Sigmoid colon (tissue), 4 donors: Measurements from ENCODE around the gene LIPH.

ENCODE experiments used
- CTCF ChIP-seq, 4 experiments: fragments of 450-650 bp in 3 of 4; fragments of 200-600 bp in 1 of 4; IDR thresholded peaks; one replicate each; pipeline ENCODE4 v1.5.1; 2016 to 2019; ENCODE audit warnings: antibody characterized with exemption in 4 of 4, mild to moderate bottlenecking in 3 of 4, moderate library complexity in 2 of 4
- EP300 ChIP-seq, 4 donors: sonication (generic); formaldehyde crosslinking; IDR thresholded peaks; one replicate each; pipeline ENCODE4 v1.6.1; 2017; ENCODE audit warnings: antibody characterized with exemption in 4 of 4
- POLR2A ChIP-seq, 2 donors: fragments of 450-650 bp; IDR thresholded peaks; one replicate each; pipeline ENCODE4 v1.6.1; 2016; ENCODE audit warnings: antibody characterized with exemption in 2 of 2, mild to moderate bottlenecking in 2 of 2, moderate library complexity in 2 of 2
- POLR2AphosphoS5 ChIP-seq, 4 donors: sonication (generic); formaldehyde crosslinking; IDR thresholded peaks; one replicate each; pipeline ENCODE4 v1.6.1; 2017; ENCODE audit warnings: antibody characterized with exemption in 4 of 4

GRCh38 chr3:185490241-185490640, 62.1 kb downstream of the LIPH start:
- no peak for TF ChIP-seq POLR2A (IDR thresholded peaks at IDR 0.05)
- TF ChIP-seq CTCF (IDR thresholded peaks at IDR 0.05): no peak
- TF ChIP-seq POLR2AphosphoS5 (IDR thresholded peaks at IDR 0.05): no peak
- no peak for TF ChIP-seq EP300 (IDR thresholded peaks at IDR 0.05)
